Measurements from ENCODE around the gene RASGRP1.

RASGRP1 gene

GRCh38 chr15:38528294-38528693 lies 36.3 kb downstream of the RASGRP1 start:
- no peaks in the 10 kb centered on the region for H3K79me2 ChIP-seq (ENCODE audit: insufficient read depth, low read length)
- H3K27me3 ChIP-seq (ENCODE audit: insufficient read depth, low read length): no peaks in the 10 kb centered on the region
- H3K9ac ChIP-seq (ENCODE audit: low read length): no peak overlapping the region
- no peak overlapping the region for H3K27ac ChIP-seq (ENCODE audit: low read depth, low read length, poor library complexity, severe bottlenecking)
- H3K4me2 ChIP-seq (ENCODE audit: low read length): no peak overlapping the region
- 0 out of 2 replicates have a peak, but pooled peaks cover 5% of the 10 kb centered on the region for H3K36me3 ChIP-seq (ENCODE audit: insufficient read depth, low read length)
- no peak for TF ChIP-seq EZH2 (IDR thresholded peaks at IDR 0.05; ENCODE audit: borderline replicate concordance, low read length)
- TF ChIP-seq, protein P1, sequence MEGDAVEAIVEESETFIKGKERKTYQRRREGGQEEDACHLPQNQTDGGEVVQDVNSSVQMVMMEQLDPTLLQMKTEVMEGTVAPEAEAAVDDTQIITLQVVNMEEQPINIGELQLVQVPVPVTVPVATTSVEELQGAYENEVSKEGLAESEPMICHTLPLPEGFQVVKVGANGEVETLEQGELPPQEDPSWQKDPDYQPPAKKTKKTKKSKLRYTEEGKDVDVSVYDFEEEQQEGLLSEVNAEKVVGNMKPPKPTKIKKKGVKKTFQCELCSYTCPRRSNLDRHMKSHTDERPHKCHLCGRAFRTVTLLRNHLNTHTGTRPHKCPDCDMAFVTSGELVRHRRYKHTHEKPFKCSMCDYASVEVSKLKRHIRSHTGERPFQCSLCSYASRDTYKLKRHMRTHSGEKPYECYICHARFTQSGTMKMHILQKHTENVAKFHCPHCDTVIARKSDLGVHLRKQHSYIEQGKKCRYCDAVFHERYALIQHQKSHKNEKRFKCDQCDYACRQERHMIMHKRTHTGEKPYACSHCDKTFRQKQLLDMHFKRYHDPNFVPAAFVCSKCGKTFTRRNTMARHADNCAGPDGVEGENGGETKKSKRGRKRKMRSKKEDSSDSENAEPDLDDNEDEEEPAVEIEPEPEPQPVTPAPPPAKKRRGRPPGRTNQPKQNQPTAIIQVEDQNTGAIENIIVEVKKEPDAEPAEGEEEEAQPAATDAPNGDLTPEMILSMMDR (IDR thresholded peaks at IDR 0.05; ENCODE audit: low read length): no peak
- no peaks in the 10 kb centered on the region for H4K20me1 ChIP-seq (ENCODE audit: insufficient read depth, low read length)
- no peaks in the 10 kb centered on the region for H3K4me1 ChIP-seq (ENCODE audit: insufficient read depth, low read length, severe bottlenecking)
- H3K9me2 ChIP-seq (ENCODE audit: low read depth, low read length): no peaks in the 10 kb centered on the region
- no peaks in the 10 kb centered on the region for H3K9me3 ChIP-seq (ENCODE audit: low read length)
- H2AFZ ChIP-seq (ENCODE audit: low read length): no peak overlapping the region
- H3K4me3 ChIP-seq (ENCODE audit: low read depth, low read length, poor library complexity, severe bottlenecking): no peak overlapping the region
- H3F3A ChIP-seq (ENCODE audit: insufficient read depth, low read length): no peaks in the 10 kb centered on the region

- H3K79me2 ChIP-seq (ENCODE audit: insufficient read depth, low read length): no peaks in the 10 kb centered on the region
- no peak overlapping the region for H3K4me3 ChIP-seq (ENCODE audit: low read depth, low read length, poor library complexity, severe bottlenecking)
- no peaks in the 10 kb centered on the region for H3K27me3 ChIP-seq (ENCODE audit: insufficient read depth, low read length)
- H3K9me3 ChIP-seq (ENCODE audit: low read length): no peaks in the 10 kb centered on the region
- H3K9me2 ChIP-seq (ENCODE audit: low read depth, low read length): no peaks in the 10 kb centered on the region
- no peak for TF ChIP-seq EZH2 (IDR thresholded peaks at IDR 0.05; ENCODE audit: borderline replicate concordance, low read length)
- H3K9ac ChIP-seq (ENCODE audit: low read length): no peak overlapping the region
- no peak overlapping the region for H2AFZ ChIP-seq (ENCODE audit: low read length)
- H3K27ac ChIP-seq (ENCODE audit: low read depth, low read length, poor library complexity, severe bottlenecking): no peak overlapping the region
- H3K4me2 ChIP-seq (ENCODE audit: low read length): no peak overlapping the region
- no peaks in the 10 kb centered on the region for H3F3A ChIP-seq (ENCODE audit: insufficient read depth, low read length)
- H4K20me1 ChIP-seq (ENCODE audit: insufficient read depth, low read length): no peaks in the 10 kb centered on the region
- H3K4me1 ChIP-seq (ENCODE audit: insufficient read depth, low read length, severe bottlenecking): no peaks in the 10 kb centered on the region
- no peaks in the 10 kb centered on the region for H3K36me3 ChIP-seq (ENCODE audit: insufficient read depth, low read length)
These were observed 38.5 kb downstream of the RASGRP1 start for GRCh38 chr15:38526158-38526557.

DNA sequence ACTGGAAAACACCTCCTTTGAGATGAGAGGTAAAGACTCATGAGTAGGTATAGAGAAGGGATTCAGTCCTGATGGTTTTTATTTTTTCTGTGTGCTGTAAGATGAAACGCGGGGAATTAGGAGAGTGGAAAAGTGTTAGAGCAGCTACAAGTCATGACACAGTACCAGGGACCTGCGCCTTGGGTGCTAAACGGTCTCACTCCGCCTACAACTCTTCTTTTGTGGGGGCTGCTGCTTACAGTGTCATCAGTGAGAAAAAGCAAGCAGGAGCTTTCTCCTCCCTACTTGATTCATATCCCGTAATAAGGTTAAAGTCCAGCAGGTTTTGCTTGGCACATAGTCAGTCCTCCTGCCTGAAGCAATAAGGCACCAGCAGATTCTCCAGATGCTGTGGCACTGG lies 39.1 kb downstream of the RASGRP1 start:
- H3F3A ChIP-seq (ENCODE audit: insufficient read depth, low read length): no peaks in the 10 kb centered on the region
- H3K4me3 ChIP-seq (ENCODE audit: low read depth, low read length, poor library complexity, severe bottlenecking): no peak overlapping the region
- H2AFZ ChIP-seq (ENCODE audit: low read length): no peak overlapping the region
- H3K36me3 ChIP-seq (ENCODE audit: insufficient read depth, low read length): no peaks in the 10 kb centered on the region
- no peaks in the 10 kb centered on the region for H3K9me2 ChIP-seq (ENCODE audit: low read depth, low read length)
- no peak overlapping the region for H3K27ac ChIP-seq (ENCODE audit: low read depth, low read length, poor library complexity, severe bottlenecking)
- no peaks in the 10 kb centered on the region for H3K79me2 ChIP-seq (ENCODE audit: insufficient read depth, low read length)
- H3K4me2 ChIP-seq (ENCODE audit: low read length): no peak overlapping the region
- no peaks in the 10 kb centered on the region for H3K9me3 ChIP-seq (ENCODE audit: low read length)
- H3K9ac ChIP-seq (ENCODE audit: low read length): no peak overlapping the region
- H3K4me1 ChIP-seq (ENCODE audit: insufficient read depth, low read length, severe bottlenecking): no peaks in the 10 kb centered on the region
- no peaks in the 10 kb centered on the region for H4K20me1 ChIP-seq (ENCODE audit: insufficient read depth, low read length)
- H3K27me3 ChIP-seq (ENCODE audit: insufficient read depth, low read length): no peaks in the 10 kb centered on the region
- TF ChIP-seq EZH2 (IDR thresholded peaks at IDR 0.05; ENCODE audit: borderline replicate concordance, low read length): no peak

- no peaks in the 10 kb centered on the region for H3F3A ChIP-seq (ENCODE audit: insufficient read depth, low read length)
- H3K9ac ChIP-seq (ENCODE audit: low read length): no peak overlapping the region
- H3K4me3 ChIP-seq (ENCODE audit: low read depth, low read length, poor library complexity, severe bottlenecking): no peak overlapping the region
- TF ChIP-seq, protein P1 (IDR thresholded peaks at IDR 0.05; ENCODE audit: low read length): no peak
- TF ChIP-seq EZH2 (IDR thresholded peaks at IDR 0.05; ENCODE audit: borderline replicate concordance, low read length): no peak
- no peaks in the 10 kb centered on the region for H3K27me3 ChIP-seq (ENCODE audit: insufficient read depth, low read length)
- no peak overlapping the region for H2AFZ ChIP-seq (ENCODE audit: low read length)
- H3K36me3 ChIP-seq (ENCODE audit: insufficient read depth, low read length): no peaks in the 10 kb centered on the region
- H3K9me3 ChIP-seq (ENCODE audit: low read length): no peaks in the 10 kb centered on the region
- no peaks in the 10 kb centered on the region for H3K79me2 ChIP-seq (ENCODE audit: insufficient read depth, low read length)
- H3K9me2 ChIP-seq (ENCODE audit: low read depth, low read length): no peaks in the 10 kb centered on the region
- H3K27ac ChIP-seq (ENCODE audit: low read depth, low read length, poor library complexity, severe bottlenecking): no peak overlapping the region
- H3K4me1 ChIP-seq (ENCODE audit: insufficient read depth, low read length, severe bottlenecking): no peaks in the 10 kb centered on the region
- H3K4me2 ChIP-seq (ENCODE audit: low read length): no peak overlapping the region
- no peaks in the 10 kb centered on the region for H4K20me1 ChIP-seq (ENCODE audit: insufficient read depth, low read length)
These were observed 40.5 kb downstream of the RASGRP1 start for GRCh38 chr15:38524156-38524555.
